Measurements from ENCODE around the gene PHLDB1. TPM values are rescaled to one million over a fixed set of nuclear protein-coding genes. Genes with fewer than 3 reads are reported as not detected.

The PHLDB1 gene
- total and polyA plus RNA-seq, 2 donors (not counting 3 experiments of a cell fraction or from before 2014, with no cell fraction given), result 99.7 to 183 TPM

GRCh38 chr11:118625036-118625690 is 17.7 kb downstream of the PHLDB1 start:
- dilution Hi-C loops (cut with MboI; ENCODE audit: extremely low pct_ligation_motif_present, low sequenced_read_pairs) (no loop called here), intact Hi-C loops (cut with micrococcal nuclease) (no loop called here)
- TF ChIP-seq POLR2AphosphoS5 (IDR thresholded peaks at IDR 0.05; ENCODE audit: insufficient read depth, low read depth, low read length) (no peak), EZH2 (IDR thresholded peaks at IDR 0.05; ENCODE audit: borderline replicate concordance, low read depth, low read length, severe bottlenecking) (no peak), POLR2A (IDR thresholded peaks at IDR 0.05; ENCODE audit: low read depth, low read length) (peak; percentile 27), GATA2 (IDR thresholded peaks at IDR 0.05; ENCODE audit: insufficient read depth, insufficient read length, low read depth, low read length) (no peak)
- Histone ChIP-seq H3K27ac (ENCODE audit: insufficient read depth, low read depth, low read length) (no peak overlapping the region), H2AFZ (ENCODE audit: low read depth, low read length) (no peak overlapping the region), H3K9ac (replicated peaks; ENCODE audit: extremely low read depth, insufficient read depth, low read length) (no peak overlapping the region), H3K4me1 (ENCODE audit: control insufficient read depth, extremely low read depth, insufficient read depth, low read length) (peaks cover 28% of the 10 kb centered on the region), H3K36me3 (ENCODE audit: control insufficient read depth in 2 of 2, extremely low read depth in 1 of 2, insufficient read depth in 2 of 2, low read length in 2 of 2) (peaks cover 10 to 33% of the 10 kb centered on the region in 2 experiments), H4K20me1 (replicated peaks; ENCODE audit: control insufficient read depth, extremely low read depth, insufficient read depth, low read length) (no peaks in the 10 kb centered on the region), H3K4me3 (replicated peaks in 1 of 3; ENCODE audit: insufficient read depth in 1 of 3, low read depth in 1 of 3, low read length in 3 of 3) (no peak overlapping the region), H3K9me1 (replicated peaks; ENCODE audit: control insufficient read depth, extremely low read depth, insufficient read depth, low read length) (no peaks in the 10 kb centered on the region), H3K27me3 (ENCODE audit: control insufficient read depth in 2 of 2, insufficient read depth in 2 of 2, low read length in 2 of 2) (no peaks in the 10 kb centered on the region), H3K79me2 (ENCODE audit: control insufficient read depth, insufficient read depth, low read length) (peaks cover 72% of the 10 kb centered on the region), H3K4me2 (ENCODE audit: insufficient read depth, low read length) (no peak overlapping the region), H3K9me3 (replicated peaks; ENCODE audit: control insufficient read depth, insufficient read depth, low read length) (no peaks in the 10 kb centered on the region)
- DNase-seq (ENCODE audit: low read depth, low spot score) (no peak), FAIRE-seq (no peak)
- ChIA-PET CTCF (interaction anchor here (1.3 to 2.6 kb wide), 3 partner anchors 11 to 15 kb away, joined by 3 to 11 read pairs (median 5); no protein-coding TSS in a partner anchor), POLR2A (no interaction called here)
- no TSS peak for BruUV-seq (replicated peaks)

- TF ChIP-seq JUN (IDR thresholded peaks at IDR 0.05; ENCODE audit: borderline replicate concordance, insufficient read depth, insufficient read length, low read depth) (no peak), POLR2A (IDR thresholded peaks at IDR 0.05; ENCODE audit: low read depth, low read length) (no peak)
- H3K4me3 ChIP-seq (replicated peaks in 1 of 3; ENCODE audit: insufficient read depth in 1 of 3, low read depth in 1 of 3, low read length in 3 of 3), result no peak overlapping the region
- H3K9me3 ChIP-seq (replicated peaks; ENCODE audit: control insufficient read depth, insufficient read depth, low read length), result no peaks in the 10 kb centered on the region
- intact Hi-C loops (cut with micrococcal nuclease), result no loop called here
- POLR2A ChIA-PET, result no interaction called here
- no peak overlapping the region for H3K27ac ChIP-seq (ENCODE audit: insufficient read depth, low read depth, low read length)
- no peak overlapping the region for H2AFZ ChIP-seq (ENCODE audit: low read depth, low read length)
- no peaks in the 10 kb centered on the region for H3K9me1 ChIP-seq (replicated peaks; ENCODE audit: control insufficient read depth, extremely low read depth, insufficient read depth, low read length)
- H3K36me3 ChIP-seq (ENCODE audit: control insufficient read depth in 2 of 2, extremely low read depth in 1 of 2, insufficient read depth in 2 of 2, low read length in 2 of 2), result peaks cover 10 to 35% of the 10 kb centered on the region in 2 experiments
- FAIRE-seq, result peak; percentile 24
- H4K20me1 ChIP-seq (replicated peaks; ENCODE audit: control insufficient read depth, extremely low read depth, insufficient read depth, low read length), result no peaks in the 10 kb centered on the region
- peaks cover 72% of the 10 kb centered on the region for H3K79me2 ChIP-seq (ENCODE audit: control insufficient read depth, insufficient read depth, low read length)
- no peak overlapping the region for H3K4me2 ChIP-seq (ENCODE audit: insufficient read depth, low read length)
- no peak for DNase-seq (ENCODE audit: low read depth, low spot score)
- CTCF ChIA-PET, result interaction anchor here (2.6 kb wide), 1 partner anchor 10 kb away, joined by 11 read pairs; no protein-coding TSS in a partner anchor
- peaks cover 20% of the 10 kb centered on the region for H3K4me1 ChIP-seq (ENCODE audit: control insufficient read depth, extremely low read depth, insufficient read depth, low read length)
- no TSS peak for BruUV-seq (replicated peaks)
- H3K9ac ChIP-seq (replicated peaks; ENCODE audit: extremely low read depth, insufficient read depth, low read length), result no peak overlapping the region
- dilution Hi-C loops (cut with MboI; ENCODE audit: extremely low pct_ligation_motif_present, low sequenced_read_pairs), result no loop called here
- no peaks in the 10 kb centered on the region for H3K27me3 ChIP-seq (ENCODE audit: control insufficient read depth in 2 of 2, insufficient read depth in 2 of 2, low read length in 2 of 2)
Measured at GRCh38 chr11:118625976-118626375, 18.6 kb downstream of the PHLDB1 start.
